DOHH2 (cell line): ENCODE measurements around the gene TPCN1.

Experiments
- CTCF ChIP-seq: fragments of 200-600 bp; sonication (generic); IDR thresholded peaks from one replicate; pipeline ENCODE4 v1.5.1; 2014; ENCODE audit warnings: antibody characterized with exemption, mild to moderate bottlenecking, low read depth, low read length; ENCODE audit not compliant: poor library complexity, severe bottlenecking
- EZH2phosphoT487 ChIP-seq: fragments of 200-600 bp; sonication (generic); IDR thresholded peaks from 2 replicates; pipeline ENCODE4 v1.6.1; 2017; ENCODE audit warnings: borderline replicate concordance, mild to moderate bottlenecking, antibody characterized with exemption, low read length, moderate library complexity, mixed read lengths

GRCh38 chr12:113214895-113215400, 6.3 kb upstream of the TPCN1 start:
- TF ChIP-seq CTCF (no peak), EZH2phosphoT487 (no peak)
